ENCODE data around the gene RC3H2. TPM values are rescaled to one million over a fixed set of nuclear protein-coding genes. Genes with fewer than 3 reads are reported as not detected.

The RC3H2 gene
- polyA plus RNA-seq, 2 of the 4 experiments (the other 2 are of a cell fraction) = 15.1 to 43.6 TPM

DNA sequence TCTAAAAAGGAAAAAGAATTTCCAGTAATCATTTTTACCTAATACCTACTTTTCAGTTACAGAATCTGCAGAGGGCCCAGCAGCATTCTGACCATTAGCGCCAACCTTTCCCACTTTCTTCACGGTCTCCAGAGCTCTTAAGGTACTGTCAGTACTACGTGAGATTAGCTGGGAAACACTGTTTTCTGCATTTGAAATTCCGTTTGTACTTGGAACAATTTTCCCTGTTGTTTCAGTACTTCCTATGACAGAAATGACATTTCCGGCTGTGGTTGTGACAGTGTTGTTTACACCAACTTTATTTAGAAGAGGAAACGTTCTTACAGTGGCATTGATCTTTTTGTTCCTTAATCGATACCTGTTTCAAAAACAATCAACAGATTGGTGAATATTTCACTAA lies 39.9 kb downstream of the RC3H2 start:
- Histone ChIP-seq H3K27ac (no peak overlapping the region), H3K4me2 (no peak overlapping the region), H3K9me3 (no peaks in the 10 kb centered on the region), H3K4me1 (peaks cover 19% of the 10 kb centered on the region), H3K4me3 (no peak overlapping the region)
- FAIRE-seq (no peak), DNase-seq (ENCODE audit: low read depth in 1 of 2, low spot score in 1 of 2) (no peak), ATAC-seq (no peak)
- CTCF ChIA-PET = no interaction called here
- 85% methylated on average over 7 of the region's 7 CpGs for WGBS (ENCODE audit: missing lambda C conversion rate)
- POLR2A ChIA-PET = no interaction called here
- no peak for TF ChIP-seq SMC3 (IDR thresholded peaks at IDR 0.05)
- TF ChIP-seq EHF (CRISPR knock-in tag; IDR thresholded peaks at IDR 0.05) = no peak
- no peak for TF ChIP-seq EHMT2 (IDR thresholded peaks at IDR 0.05; ENCODE audit: low read depth)
- TF ChIP-seq JUNB (IDR thresholded peaks at IDR 0.05) = no peak
- TF ChIP-seq RARB (CRISPR knock-in tag; IDR thresholded peaks at IDR 0.05) = no peak
- TF ChIP-seq HOXB13 (CRISPR knock-in tag; IDR thresholded peaks at IDR 0.05; ENCODE audit: low read depth) = no peak
- no peak for TF ChIP-seq PHF8 (IDR thresholded peaks at IDR 0.05; ENCODE audit: borderline replicate concordance, low read depth)
- TF ChIP-seq KDM5A (IDR thresholded peaks at IDR 0.05) = no peak
- no peak for TF ChIP-seq TFCP2L1 (CRISPR knock-in tag; IDR thresholded peaks at IDR 0.05)
- TF ChIP-seq HOXB5 (CRISPR knock-in tag; IDR thresholded peaks at IDR 0.05) = no peak
- TF ChIP-seq KDM1A (IDR thresholded peaks at IDR 0.05; ENCODE audit: low read depth) = no peak
- TF ChIP-seq FOSL2 (IDR thresholded peaks at IDR 0.05) = no peak
- TF ChIP-seq FOSL2 (CRISPR knock-in tag; IDR thresholded peaks at IDR 0.05) = no peak
- no peak for TF ChIP-seq NFE2L2 (conservative IDR thresholded peaks at IDR 0.05; ENCODE audit: low read length)
- TF ChIP-seq NR3C1 (IDR thresholded peaks at IDR 0.05) = no peak
- TF ChIP-seq ZSCAN20 (CRISPR knock-in tag; IDR thresholded peaks at IDR 0.05) = no peak
- no peak for TF ChIP-seq NPAS2 (CRISPR knock-in tag; IDR thresholded peaks at IDR 0.05; ENCODE audit: borderline replicate concordance)

DNA sequence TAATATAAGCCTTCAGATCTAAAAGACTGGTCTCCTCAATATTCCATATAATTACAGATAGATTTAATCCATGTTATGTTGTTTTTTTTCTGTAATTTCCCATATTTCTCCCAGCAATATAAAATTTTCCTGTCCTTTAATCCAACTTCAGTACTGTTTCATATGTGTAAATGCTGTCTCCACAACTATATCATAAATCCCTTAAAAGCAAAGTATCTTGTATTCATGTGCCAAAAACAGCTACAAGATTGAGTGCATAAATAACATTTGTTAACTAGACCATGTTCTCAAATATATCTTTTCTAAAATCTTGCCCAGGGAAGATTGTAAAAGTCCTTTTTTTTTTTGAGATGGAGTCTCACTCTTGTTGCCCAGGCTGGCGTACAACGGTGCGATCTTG lies 41.8 kb downstream of the RC3H2 start:
- Histone ChIP-seq H3K9me3 (peaks cover 4% of the 10 kb centered on the region; the same call in 2 of the 3 replicates), H3K4me2 (no peak overlapping the region), H3K4me3 (no peak overlapping the region), H3K27ac (no peak overlapping the region), H3K4me1 (peaks cover 27% of the 10 kb centered on the region)
- TF ChIP-seq KDM5A (IDR thresholded peaks at IDR 0.05) = no peak
- TF ChIP-seq BHLHE40 (IDR thresholded peaks at IDR 0.05; ENCODE audit: low read depth, low read length) = no peak
- no peak for TF ChIP-seq KDM1A (IDR thresholded peaks at IDR 0.05; ENCODE audit: low read depth)
- no peak for TF ChIP-seq RFX5 (IDR thresholded peaks at IDR 0.05)
- no peak for TF ChIP-seq SREBF2 (IDR thresholded peaks at IDR 0.05)
- ATAC-seq (no peak), DNase-seq (ENCODE audit: low read depth in 1 of 2, low spot score in 1 of 2) (no peak), FAIRE-seq (no peak)
- WGBS (ENCODE audit: missing lambda C conversion rate) = 100% methylated on average over 3 of the region's 3 CpGs
- CTCF ChIA-PET = no interaction called here
- POLR2A ChIA-PET = no interaction called here

DNA sequence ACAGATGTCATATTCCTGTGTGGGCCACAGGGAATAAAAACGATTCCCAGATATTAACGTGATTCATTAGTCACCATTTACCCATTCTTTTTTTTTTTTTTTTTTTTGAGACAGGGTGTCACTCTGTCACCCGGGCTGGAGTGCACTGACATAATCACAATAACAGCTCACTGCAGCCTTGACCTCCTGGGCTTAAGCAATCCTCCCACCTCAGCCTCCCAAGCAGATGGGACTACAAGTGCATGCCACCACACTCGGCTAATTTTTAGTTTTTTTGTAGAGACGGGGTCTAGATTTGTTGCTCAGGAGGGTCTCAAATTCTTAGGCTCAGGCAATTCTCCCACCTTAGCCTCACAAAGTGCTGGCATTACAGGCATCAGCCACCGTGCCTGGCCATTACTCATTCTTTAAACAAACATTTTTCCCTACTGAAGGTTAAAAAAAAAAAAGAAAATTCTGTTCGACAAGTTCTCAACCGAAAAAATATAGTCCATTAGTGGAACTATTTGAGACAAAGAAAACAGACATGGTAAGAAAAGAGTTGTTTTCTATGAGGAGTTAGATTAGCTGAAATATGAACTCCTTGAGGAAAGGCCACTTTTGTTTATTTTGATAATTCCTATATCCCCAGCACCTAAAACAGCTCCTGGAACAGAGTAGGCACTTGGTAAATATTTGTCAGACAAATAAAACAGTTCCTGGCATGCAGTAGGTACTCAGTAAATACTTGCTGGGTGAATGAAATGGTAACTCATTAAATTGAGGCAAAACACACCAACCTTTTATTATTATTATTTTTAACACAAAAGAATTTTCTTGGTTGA lies 44.6 kb downstream of the RC3H2 start:
- Histone ChIP-seq H3K4me1 (peaks cover 27% of the 10 kb centered on the region), H3K4me3 (no peak overlapping the region), H3K27ac (peak overlapping the region in 1 of 2 experiments; percentile 9; a peak in 2 of 6 replicates), H3K9me3 (peaks cover 4% of the 10 kb centered on the region; the same call in 2 of the 3 replicates), H3K4me2 (peak overlapping the region; percentile 32)
- FAIRE-seq (no peak), ATAC-seq (peak; percentile 71 to 88), DNase-seq (ENCODE audit: low read depth in 1 of 2, low spot score in 1 of 2) (peak; percentile 15 to 57)
- no peak; a peak in 1 of 5 replicates for TF ChIP-seq JUN (IDR thresholded peaks at IDR 0.05)
- peak in 1 of 2 experiments; percentile 46; a peak in 1 of 4 replicates for TF ChIP-seq CEBPB (IDR thresholded peaks at IDR 0.05)
- no peak for TF ChIP-seq CBX8 (IDR thresholded peaks at IDR 0.05)
- TF ChIP-seq EHMT2 (IDR thresholded peaks at IDR 0.05; ENCODE audit: low read depth) = no peak
- no peak for TF ChIP-seq HEYL (CRISPR knock-in tag; IDR thresholded peaks at IDR 0.05)
- TF ChIP-seq KDM1A (IDR thresholded peaks at IDR 0.05; ENCODE audit: low read depth) = no peak
- no peak for TF ChIP-seq SMC3 (IDR thresholded peaks at IDR 0.05)
- TF ChIP-seq GATA3 (IDR thresholded peaks at IDR 0.05; ENCODE audit: borderline replicate concordance) = peak; percentile 43; the same call in 1 of the 2 replicates
- TF ChIP-seq ESRRA (IDR thresholded peaks at IDR 0.05; ENCODE audit: borderline replicate concordance, low read length) = no peak
- TF ChIP-seq FOSL2 (IDR thresholded peaks at IDR 0.05) = 0 out of 2 replicates have a peak, but pooled peaks have one; percentile 32
- no peak for TF ChIP-seq FOSL2 (CRISPR knock-in tag; IDR thresholded peaks at IDR 0.05)
- no peak for TF ChIP-seq TP53 (CRISPR knock-in tag; IDR thresholded peaks at IDR 0.05)
- TF ChIP-seq ZFP36 (IDR thresholded peaks at IDR 0.05; ENCODE audit: borderline replicate concordance, partially characterized antibody) = no peak
- TF ChIP-seq, protein P1, sequence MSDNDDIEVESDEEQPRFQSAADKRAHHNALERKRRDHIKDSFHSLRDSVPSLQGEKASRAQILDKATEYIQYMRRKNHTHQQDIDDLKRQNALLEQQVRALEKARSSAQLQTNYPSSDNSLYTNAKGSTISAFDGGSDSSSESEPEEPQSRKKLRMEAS (IDR thresholded peaks at IDR 0.05) = no peak
- TF ChIP-seq RARB (CRISPR knock-in tag; IDR thresholded peaks at IDR 0.05) = no peak
- TF ChIP-seq KDM5A (IDR thresholded peaks at IDR 0.05) = no peak
- no peak for TF ChIP-seq POLR2A (IDR thresholded peaks at IDR 0.05; ENCODE audit: low read length)
- no peak for TF ChIP-seq EHF (CRISPR knock-in tag; IDR thresholded peaks at IDR 0.05)
- TF ChIP-seq MYC (IDR thresholded peaks at IDR 0.05; ENCODE audit: borderline replicate concordance, low read length) = no peak
- peak; percentile 52 for TF ChIP-seq JUNB (IDR thresholded peaks at IDR 0.05)
- ChIA-PET CTCF (interaction anchor here (0.7 to 1.3 kb wide), 2 partner anchors 13 to 458 kb away, joined by 3 to 5 read pairs; no protein-coding TSS in a partner anchor), POLR2A (no interaction called here)
- WGBS (ENCODE audit: missing lambda C conversion rate) = 13% methylated on average over 8 of the region's 8 CpGs
